ENCODE results near the gene R3HDM1. TPM values are rescaled to one million over a fixed set of nuclear protein-coding genes. Genes with fewer than 3 reads are reported as not detected.
A peak's percentile ranks its signal among the peaks of the same experiment; 100 is the strongest.

The R3HDM1 gene
- polyA plus RNA-seq, 2 of the 4 experiments (the other 2 are of a cell fraction) = 27.6 to 63.3 TPM

- no peak for TF ChIP-seq HMGXB4 (CRISPR knock-in tag; IDR thresholded peaks at IDR 0.05; ENCODE audit: borderline replicate concordance)
- TF ChIP-seq ATOH8 (CRISPR knock-in tag; IDR thresholded peaks at IDR 0.05; ENCODE audit: low read depth) = no peak
- no peak for TF ChIP-seq RNF2 (IDR thresholded peaks at IDR 0.05; ENCODE audit: borderline replicate concordance, low read depth)
- no peak for TF ChIP-seq ZNF302 (CRISPR knock-in tag; IDR thresholded peaks at IDR 0.05)
- no peak for TF ChIP-seq TP53 (CRISPR knock-in tag; IDR thresholded peaks at IDR 0.05)
- TF ChIP-seq HDAC2 (IDR thresholded peaks at IDR 0.05) = no peak
- TF ChIP-seq SREBF2 (IDR thresholded peaks at IDR 0.05) = no peak
Measured at GRCh38 chr2:135546436-135546835, 15.2 kb downstream of the R3HDM1 start (continued).

- H3K4me1 ChIP-seq = no peaks in the 10 kb centered on the region
- FAIRE-seq (no peak), ATAC-seq (no peak), DNase-seq (ENCODE audit: low read depth in 1 of 2, low spot score in 1 of 2) (no peak)
- H3K4me3 ChIP-seq = no peak overlapping the region
- TF ChIP-seq BHLHE40 (IDR thresholded peaks at IDR 0.05; ENCODE audit: low read depth, low read length) (no peak), HOXA7 (CRISPR knock-in tag; IDR thresholded peaks at IDR 0.05) (no peak), HMGXB4 (CRISPR knock-in tag; IDR thresholded peaks at IDR 0.05; ENCODE audit: borderline replicate concordance) (no peak), MAFK (IDR thresholded peaks at IDR 0.05; ENCODE audit: partially characterized antibody) (peak; percentile 86)
- H3K27ac ChIP-seq = no peak overlapping the region
- POLR2A ChIA-PET = no interaction called here
- H3K9me3 ChIP-seq = no peaks in the 10 kb centered on the region
- WGBS (ENCODE audit: missing lambda C conversion rate) = 73% methylated on average over 3 of the region's 3 CpGs
- CTCF ChIA-PET = no interaction called here
- H3K4me2 ChIP-seq = no peak overlapping the region
Measured at GRCh38 chr2:135547311-135547710, 16.0 kb downstream of the R3HDM1 start.

GRCh38 chr2:135551356-135551755 is 20.1 kb downstream of the R3HDM1 start:
- H3K4me2 ChIP-seq = no peak overlapping the region
- no peaks in the 10 kb centered on the region for H3K4me1 ChIP-seq
- ATAC-seq (no peak), DNase-seq (ENCODE audit: low read depth in 1 of 2, low spot score in 1 of 2) (no peak), FAIRE-seq (no peak)
- H3K27ac ChIP-seq = no peak overlapping the region
- H3K4me3 ChIP-seq = no peak overlapping the region
- H3K9me3 ChIP-seq = no peaks in the 10 kb centered on the region
- POLR2A ChIA-PET = no interaction called here
- TF ChIP-seq NR3C1 (IDR thresholded peaks at IDR 0.05) (no peak), HOXA7 (CRISPR knock-in tag; IDR thresholded peaks at IDR 0.05) (no peak)
- 93% methylated on average over 5 of the region's 5 CpGs for WGBS (ENCODE audit: missing lambda C conversion rate)
- CTCF ChIA-PET = no interaction called here

DNA sequence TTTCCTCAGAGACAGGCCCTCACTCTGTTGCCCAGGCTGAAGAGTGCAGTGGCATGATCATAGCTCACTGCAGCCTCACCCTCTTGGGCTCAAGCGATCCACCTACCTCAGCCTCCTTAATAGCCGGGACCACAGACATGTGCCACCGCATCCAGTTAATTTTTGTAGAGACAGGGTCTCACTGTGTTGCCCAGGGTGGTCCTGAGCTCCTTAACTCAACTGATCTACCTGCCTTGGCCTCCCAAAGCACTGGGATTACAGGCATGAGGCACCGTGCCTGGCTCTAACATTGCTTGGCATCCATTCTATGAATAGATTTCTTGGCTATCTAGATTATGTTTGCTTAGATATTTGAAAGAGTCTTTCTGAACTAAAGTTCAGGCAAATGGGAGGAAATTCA is 21.6 kb downstream of the R3HDM1 start:
- Histone ChIP-seq H3K4me1 (no peaks in the 10 kb centered on the region), H3K4me3 (no peak overlapping the region), H3K4me2 (no peak overlapping the region), H3K27ac (no peak overlapping the region), H3K9me3 (no peaks in the 10 kb centered on the region)
- POLR2A ChIA-PET = no interaction called here
- CTCF ChIA-PET = no interaction called here
- no peak for TF ChIP-seq TFCP2L1 (CRISPR knock-in tag; IDR thresholded peaks at IDR 0.05)
- no peak for TF ChIP-seq ESRRA (IDR thresholded peaks at IDR 0.05; ENCODE audit: borderline replicate concordance, low read length)
- TF ChIP-seq FOSL2 (IDR thresholded peaks at IDR 0.05) = no peak
- no peak for TF ChIP-seq FOSL2 (CRISPR knock-in tag; IDR thresholded peaks at IDR 0.05)
- no peak for TF ChIP-seq E2F6 (IDR thresholded peaks at IDR 0.05; ENCODE audit: borderline replicate concordance, low read depth)
- TF ChIP-seq POLR2AphosphoS2 (conservative IDR thresholded peaks at IDR 0.05; ENCODE audit: low read length) = no peak
- TF ChIP-seq, protein P1, sequence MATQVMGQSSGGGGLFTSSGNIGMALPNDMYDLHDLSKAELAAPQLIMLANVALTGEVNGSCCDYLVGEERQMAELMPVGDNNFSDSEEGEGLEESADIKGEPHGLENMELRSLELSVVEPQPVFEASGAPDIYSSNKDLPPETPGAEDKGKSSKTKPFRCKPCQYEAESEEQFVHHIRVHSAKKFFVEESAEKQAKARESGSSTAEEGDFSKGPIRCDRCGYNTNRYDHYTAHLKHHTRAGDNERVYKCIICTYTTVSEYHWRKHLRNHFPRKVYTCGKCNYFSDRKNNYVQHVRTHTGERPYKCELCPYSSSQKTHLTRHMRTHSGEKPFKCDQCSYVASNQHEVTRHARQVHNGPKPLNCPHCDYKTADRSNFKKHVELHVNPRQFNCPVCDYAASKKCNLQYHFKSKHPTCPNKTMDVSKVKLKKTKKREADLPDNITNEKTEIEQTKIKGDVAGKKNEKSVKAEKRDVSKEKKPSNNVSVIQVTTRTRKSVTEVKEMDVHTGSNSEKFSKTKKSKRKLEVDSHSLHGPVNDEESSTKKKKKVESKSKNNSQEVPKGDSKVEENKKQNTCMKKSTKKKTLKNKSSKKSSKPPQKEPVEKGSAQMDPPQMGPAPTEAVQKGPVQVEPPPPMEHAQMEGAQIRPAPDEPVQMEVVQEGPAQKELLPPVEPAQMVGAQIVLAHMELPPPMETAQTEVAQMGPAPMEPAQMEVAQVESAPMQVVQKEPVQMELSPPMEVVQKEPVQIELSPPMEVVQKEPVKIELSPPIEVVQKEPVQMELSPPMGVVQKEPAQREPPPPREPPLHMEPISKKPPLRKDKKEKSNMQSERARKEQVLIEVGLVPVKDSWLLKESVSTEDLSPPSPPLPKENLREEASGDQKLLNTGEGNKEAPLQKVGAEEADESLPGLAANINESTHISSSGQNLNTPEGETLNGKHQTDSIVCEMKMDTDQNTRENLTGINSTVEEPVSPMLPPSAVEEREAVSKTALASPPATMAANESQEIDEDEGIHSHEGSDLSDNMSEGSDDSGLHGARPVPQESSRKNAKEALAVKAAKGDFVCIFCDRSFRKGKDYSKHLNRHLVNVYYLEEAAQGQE (IDR thresholded peaks at IDR 0.05) = no peak
- no peak for TF ChIP-seq RFX5 (IDR thresholded peaks at IDR 0.05)
- no peak for TF ChIP-seq FOXS1 (CRISPR knock-in tag; IDR thresholded peaks at IDR 0.05)
- WGBS (ENCODE audit: missing lambda C conversion rate) = 98% methylated on average over 4 of the region's 4 CpGs
- DNase-seq (ENCODE audit: low read depth in 1 of 2, low spot score in 1 of 2) (no peak), FAIRE-seq (no peak), ATAC-seq (no peak)

Measured in A549 (cell line).